HG03432 (cell line): ENCODE results near the gene TRIM10.
"Not testable (repeated sequence)": the region's sequence is repeated elsewhere in the genome, so short reads cannot be mapped to it uniquely, and the experiment has no call there.

Experiments
- ATAC-seq: cut with Tn5 transposase; IDR thresholded peaks from one replicate; pipeline ENCODE4 v1.9.1; 2021; ENCODE audit warnings: mild to moderate bottlenecking, moderate library complexity; ENCODE audit not compliant: unreplicated experiment

TRIM10 gene

GRCh38 chr6:30172681-30173080, 11.7 kb upstream of the TRIM10 start:
- ATAC-seq = no peak

- no peak for ATAC-seq
Observed at GRCh38 chr6:30171677-30172471, 10.9 kb upstream of the TRIM10 start.

GRCh38 chr6:30169658-30170614, 8.9 kb upstream of the TRIM10 start:
- ATAC-seq = no peak

- ATAC-seq = no peak
Observed at GRCh38 chr6:30168741-30169140, 7.7 kb upstream of the TRIM10 start.

GRCh38 chr6:30167101-30167500, 6.1 kb upstream of the TRIM10 start:
- ATAC-seq = no peak

GRCh38 chr6:30165238-30165637, 4.2 kb upstream of the TRIM10 start:
- ATAC-seq = not testable (repeated sequence)

- ATAC-seq = no peak
Observed at GRCh38 chr6:30164714-30165113, 3.7 kb upstream of the TRIM10 start.

- ATAC-seq = no peak
Observed at GRCh38 chr6:30163918-30164654, 3.1 kb upstream of the TRIM10 start.

- no peak for ATAC-seq
Observed at GRCh38 chr6:30163090-30163917, 2.3 kb upstream of the TRIM10 start, which contains the start of gene TRIM15. Gene TRIM15 (plus strand): TSS chr6:30163546. CDS start chr6:30163685, 139 bp downstream.

- no peak for ATAC-seq
Observed at GRCh38 chr6:30162265-30163089, 1.5 kb upstream of the TRIM10 start.

- ATAC-seq = no peak
Observed at GRCh38 chr6:30160008-30160784, 815 bp downstream of the TRIM10 start.

GRCh38 chr6:30158475-30159040, 2.5 kb downstream of the TRIM10 start:
- ATAC-seq = no peak

- ATAC-seq = no peak
Observed at GRCh38 chr6:30157999-30158398, 3.0 kb downstream of the TRIM10 start.

- no peak for ATAC-seq
Observed at GRCh38 chr6:30157581-30157980, 3.4 kb downstream of the TRIM10 start.

GRCh38 chr6:30156774-30157173, 4.2 kb downstream of the TRIM10 start:
- ATAC-seq = no peak

GRCh38 chr6:30156262-30156599, 4.8 kb downstream of the TRIM10 start:
- ATAC-seq = no peak

GRCh38 chr6:30155520-30156261, 5.3 kb downstream of the TRIM10 start:
- ATAC-seq = no peak
